Measurements from ENCODE around the gene SMAD5.
A peak's percentile ranks its signal among the peaks of the same experiment; 100 is the strongest.

SMAD5 gene

DNA sequence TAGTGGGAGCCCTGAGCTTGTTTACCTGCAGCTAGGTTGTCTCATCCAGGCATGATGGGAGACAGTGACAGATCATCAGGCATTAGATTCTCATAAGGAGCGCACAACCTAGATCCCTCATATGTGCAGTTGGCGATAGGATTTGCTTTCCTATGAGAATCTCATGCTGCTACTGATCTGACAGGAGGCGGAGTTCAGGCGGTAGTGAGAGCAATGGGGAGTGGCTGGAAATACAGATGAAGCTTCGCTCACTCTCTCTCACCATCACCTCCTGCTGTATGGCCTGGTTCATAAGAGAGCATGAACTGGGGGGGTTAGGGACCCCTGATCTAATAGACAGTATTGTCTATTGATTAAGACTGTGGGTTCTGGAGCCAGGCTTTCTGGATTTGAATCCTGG is 24.9 kb downstream of the SMAD5 start:
- no peak for DNase-seq

DNA sequence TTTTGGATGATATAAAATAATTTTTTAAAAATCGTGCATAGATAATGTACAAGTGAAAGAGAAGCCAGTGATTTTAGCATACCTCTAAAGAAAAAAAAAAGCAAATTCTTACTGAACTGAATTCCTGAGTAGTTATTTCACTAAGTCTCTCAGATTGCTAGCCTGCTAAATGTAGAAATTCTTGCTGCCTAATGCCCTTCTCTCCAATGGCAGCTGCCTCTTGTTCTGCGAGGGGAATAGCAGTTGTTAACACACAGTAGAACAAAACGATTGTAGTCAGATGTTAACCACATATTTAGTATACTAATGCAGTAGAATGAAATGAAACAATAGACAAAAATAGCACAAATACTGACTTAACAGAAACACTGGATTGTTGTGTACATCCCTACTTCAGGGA is 26.8 kb downstream of the SMAD5 start:
- no peak for DNase-seq

DNA sequence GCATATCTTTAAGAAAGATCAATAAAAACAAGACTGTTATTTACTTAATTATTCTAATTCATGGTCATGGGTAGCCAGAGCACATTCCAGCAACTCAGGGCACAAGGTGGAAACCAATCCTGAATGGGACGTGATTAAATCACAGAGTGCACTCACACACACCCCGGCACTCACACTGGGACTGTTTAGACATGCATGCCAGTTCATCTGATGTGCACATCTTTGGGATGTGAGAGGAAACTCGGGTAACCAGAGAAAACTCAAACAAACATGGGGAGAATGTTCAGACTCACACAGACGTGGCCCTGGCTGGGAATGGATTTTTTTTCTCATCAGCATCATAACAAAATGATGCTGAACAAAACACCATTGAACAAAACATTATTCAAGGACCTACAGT is 29.4 kb downstream of the SMAD5 start:
- no peak for DNase-seq

DNA sequence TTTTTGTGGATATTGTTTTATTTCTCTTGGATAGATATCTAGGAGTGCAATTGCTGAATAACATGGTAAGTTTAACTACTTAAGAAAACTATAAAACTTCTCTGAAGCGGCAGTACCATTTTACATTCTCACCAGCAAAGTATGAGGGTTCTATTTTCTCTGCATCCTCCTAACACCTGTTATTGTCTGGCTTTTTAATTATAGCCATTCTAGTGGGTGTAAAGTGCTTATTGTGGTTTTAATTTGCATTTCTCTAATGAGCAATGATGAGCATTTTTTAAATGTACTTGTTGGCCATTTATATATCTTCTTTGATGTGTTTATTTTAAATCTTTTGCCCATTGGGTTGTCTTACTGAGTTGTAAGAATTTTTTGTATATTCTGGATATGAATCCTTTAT is 31.6 kb downstream of the SMAD5 start:
- no peak for DNase-seq

DNA sequence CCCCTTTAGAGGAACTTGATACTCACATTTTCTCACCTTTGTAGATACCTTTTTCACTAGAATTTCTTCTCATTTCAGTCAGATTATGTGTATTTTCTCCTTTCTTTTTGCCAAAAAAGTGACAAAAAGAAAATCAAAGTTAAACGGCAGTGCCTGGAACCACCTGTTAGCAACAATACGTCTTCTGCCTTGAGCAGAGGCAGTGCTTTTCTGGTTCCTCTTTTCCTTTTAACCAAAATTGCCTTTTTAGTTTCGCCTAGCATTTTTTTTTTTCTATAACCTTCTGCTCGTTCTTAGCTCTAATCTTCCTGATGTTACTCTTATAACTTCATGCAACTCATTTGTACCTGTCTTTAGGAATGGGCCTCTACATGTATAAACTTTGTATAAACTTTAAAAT is 34.3 kb downstream of the SMAD5 start:
- no peak for DNase-seq

DNA sequence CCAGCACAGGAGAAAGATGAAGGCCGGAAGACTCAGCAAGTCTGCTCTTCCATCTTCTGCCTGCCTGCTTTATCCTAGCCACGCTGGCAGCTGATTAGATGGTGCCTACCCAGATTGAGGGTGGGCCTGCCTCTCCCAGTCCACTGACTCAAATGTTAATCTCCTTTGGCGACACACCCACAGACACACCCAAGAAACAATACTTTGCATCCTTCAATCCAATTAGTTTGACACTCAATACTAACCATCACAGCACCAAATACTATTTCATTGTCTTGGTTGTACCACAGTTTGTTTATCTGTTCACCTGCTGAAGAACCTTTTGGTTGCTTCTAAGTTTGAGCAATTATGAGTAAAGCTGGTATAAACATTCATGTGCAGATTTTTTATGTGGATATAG is 36.6 kb downstream of the SMAD5 start:
- no peak for DNase-seq

DNA sequence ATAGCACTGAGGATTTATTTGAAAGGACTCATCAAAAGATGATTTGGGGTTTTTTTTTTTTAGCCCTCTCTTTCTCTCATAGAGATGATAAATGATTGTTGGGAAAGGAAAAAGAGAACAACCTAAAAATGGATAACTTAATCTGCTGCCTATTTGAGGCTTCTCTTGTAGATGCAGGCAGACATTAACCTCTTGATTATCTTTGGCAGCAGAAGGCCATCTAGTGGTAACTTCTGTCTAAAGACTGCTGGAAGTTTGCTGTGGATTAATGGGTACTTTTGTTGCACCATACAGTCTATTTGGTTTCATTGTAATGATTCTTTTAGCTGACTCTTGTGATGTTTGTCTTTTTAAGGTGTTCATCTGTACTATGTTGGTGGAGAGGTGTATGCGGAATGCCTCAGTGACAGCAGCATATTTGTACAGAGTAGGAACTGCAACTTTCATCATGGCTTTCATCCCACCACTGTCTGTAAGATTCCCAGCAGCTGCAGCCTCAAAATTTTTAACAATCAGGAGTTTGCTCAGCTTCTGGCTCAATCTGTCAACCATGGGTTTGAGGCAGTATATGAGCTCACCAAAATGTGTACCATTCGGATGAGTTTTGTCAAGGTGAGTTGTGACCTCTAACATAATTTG is 41.5 kb downstream of the SMAD5 start:
- DNase-seq, result peak; percentile 42

DNA sequence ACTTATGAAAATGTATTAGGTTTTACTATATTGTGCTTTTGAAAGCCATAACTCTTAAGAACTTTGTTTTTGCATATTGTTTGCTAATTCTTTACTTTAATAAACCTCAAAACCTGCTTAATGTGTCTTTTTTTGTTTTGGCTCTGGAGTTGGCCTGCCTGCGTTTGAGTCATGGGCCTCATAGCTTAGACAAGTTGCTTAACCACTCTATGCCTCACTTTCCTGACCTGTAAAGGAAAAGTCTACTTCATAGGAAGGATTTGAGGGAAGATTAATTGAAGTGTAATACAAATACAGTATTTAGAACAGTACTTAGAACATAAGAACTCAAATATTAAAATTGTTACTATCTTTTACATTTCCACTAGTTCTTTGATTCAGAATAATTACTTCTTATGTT is 50.0 kb downstream of the SMAD5 start:
- DNase-seq, result no peak

DNA sequence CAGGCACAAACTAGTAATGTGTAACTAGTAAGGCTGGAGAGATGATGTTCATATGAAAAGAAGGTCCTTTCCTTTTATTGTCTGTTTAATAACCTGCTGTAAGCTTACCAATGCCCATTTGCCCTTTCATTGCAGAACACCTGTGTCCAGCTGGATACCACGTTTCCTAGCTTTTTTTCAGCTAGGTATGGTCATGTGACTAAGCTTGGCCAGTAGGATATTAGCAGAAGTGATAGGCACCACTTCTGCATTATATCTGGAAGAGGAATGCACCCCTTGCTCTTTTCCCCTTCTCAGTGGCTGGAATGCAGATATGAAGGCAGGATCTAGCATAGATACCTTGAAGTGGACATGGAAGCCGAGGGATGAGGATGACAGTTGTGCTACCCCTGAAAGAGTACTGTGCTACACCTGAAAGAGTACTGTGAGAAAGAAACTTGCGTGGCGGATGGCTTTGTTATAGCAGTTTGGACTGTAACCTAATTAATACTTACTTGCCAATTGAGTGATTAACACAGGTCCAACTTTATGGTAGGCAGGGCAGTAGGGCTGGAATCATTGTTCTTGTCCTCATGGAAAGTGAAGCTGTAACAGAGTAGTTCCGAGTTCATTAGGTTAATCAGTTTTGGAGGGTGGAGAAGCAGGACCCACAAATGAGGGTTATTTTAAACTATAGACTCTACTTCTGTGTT is 53.5 kb downstream of the SMAD5 start:
- DNase-seq, result no peak

DNA sequence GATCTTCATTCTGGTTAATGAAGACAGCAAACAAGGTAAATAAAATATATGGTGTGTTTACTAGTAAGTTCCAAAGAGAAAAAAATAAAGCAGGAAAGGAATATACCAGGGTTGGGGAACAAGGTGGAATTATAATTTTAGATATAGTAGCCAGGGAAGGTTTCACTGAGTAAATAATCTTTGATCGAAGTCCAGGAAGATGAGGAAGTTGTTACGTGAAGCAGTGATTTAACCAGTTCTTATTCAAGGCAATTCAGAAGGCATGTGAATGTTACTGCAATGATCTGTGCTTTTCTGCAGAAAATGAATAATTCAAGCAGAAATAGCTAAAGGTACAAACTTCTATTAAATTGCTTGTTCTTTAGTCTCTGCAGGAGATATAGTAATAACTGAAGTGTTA is 54.2 kb downstream of the SMAD5 start:
- DNase-seq, result no peak

DNA sequence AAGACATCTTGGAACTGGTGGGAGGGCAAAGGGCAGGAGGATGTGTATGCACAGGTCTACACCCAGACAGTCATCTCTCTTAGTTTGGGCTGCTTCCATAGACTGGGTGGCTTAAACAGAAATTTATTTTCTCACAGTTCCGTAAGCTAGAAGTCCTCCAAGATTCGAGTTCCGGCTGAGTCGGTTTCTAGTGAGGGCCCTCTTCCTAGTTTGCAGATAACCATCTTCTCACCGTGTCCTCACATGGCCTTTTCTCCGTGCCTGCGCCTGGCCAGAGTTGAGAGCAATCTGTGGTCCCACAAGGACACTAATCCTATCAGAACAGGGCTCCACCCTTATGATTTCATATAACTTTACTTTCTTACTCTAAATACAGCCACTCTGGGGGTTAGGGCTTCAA is 56.2 kb downstream of the SMAD5 start:
- DNase-seq, result no peak

DNA sequence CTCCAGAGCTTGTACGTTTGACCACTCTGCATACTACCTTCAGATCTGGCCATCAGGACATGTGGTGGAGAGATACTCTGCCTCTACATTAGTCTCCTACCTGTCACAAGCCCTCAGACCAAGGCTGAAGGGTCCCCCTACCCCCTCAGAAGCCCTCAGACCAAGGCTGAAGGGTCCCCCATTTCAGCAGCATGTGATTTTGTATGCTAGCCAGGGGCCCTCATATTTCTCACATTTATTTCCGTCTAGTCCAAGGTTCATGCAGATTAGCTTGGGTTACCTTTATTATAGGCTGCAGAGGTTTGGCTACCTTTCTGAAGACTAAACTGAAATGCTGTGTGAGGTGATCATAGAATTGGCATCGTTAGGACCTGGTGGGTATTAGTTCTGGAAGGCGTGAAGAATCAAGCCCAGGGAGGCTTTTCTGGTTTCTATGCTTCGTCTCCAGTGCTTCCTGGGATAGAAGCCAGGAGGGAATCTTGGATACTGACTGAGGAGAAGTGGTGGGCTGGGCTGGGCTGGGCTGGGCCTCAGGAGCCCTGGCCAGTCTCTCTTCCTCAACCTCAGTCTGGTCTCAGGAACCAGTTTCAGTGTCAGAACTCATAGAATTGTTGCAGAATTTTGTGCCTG is 57.6 kb downstream of the SMAD5 start:
- DNase-seq, result no peak

DNA sequence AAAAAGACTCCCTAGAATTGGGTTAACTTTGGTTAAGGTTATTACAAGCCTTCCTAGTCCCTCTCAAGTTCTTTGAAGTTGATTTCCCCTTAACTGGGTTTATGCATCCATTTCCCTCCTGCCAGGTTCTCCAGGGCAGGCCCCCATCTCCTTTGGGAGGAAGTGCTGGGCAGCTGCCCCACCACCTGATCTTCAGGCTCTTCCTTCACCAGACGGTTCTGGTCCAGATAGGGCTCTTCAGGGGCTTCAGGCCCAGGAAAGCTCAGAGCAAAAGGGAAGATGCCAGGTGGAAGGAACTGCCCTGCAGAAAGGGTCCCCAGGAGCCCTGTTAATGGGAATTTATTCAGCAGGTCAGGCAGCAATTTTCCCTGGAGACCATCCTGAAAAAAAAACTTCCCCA is 58.3 kb downstream of the SMAD5 start:
- no peak for DNase-seq

DNA sequence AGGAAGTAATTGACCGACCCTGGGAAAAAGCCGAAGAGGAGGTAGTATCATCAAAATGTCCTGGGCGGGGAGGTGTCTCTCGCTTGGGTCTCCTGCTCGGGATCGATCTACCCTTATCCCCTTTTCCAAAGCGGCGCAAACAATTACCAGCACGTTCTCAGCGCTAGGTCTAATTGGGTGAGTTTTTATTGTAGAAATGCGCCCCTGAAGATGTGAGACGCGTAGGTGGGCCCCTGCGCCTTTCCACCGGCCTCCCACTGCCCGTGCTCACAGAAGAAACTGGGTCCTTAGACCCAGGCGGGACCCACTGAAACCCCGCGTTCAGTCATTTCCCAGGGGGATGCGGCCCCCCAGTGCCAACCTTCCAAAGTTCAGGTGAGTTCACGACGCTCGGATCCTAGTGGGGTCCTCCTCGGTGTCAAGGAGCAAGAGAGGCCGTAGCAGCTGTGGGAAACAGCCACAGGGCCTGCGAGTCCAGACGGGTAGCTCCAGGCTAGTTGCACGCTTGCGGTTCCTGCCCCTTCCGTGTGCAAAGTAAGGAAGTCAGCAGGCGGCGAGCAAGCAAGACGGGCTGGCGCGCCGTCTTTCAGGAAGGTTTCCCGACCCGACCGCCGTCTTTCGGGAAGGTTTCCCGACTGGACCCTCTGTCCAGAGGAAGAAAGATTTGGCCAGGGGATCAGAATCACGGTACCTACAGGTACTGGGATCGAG is 58.8 kb downstream of the SMAD5 start:
- no peak for DNase-seq

DNA sequence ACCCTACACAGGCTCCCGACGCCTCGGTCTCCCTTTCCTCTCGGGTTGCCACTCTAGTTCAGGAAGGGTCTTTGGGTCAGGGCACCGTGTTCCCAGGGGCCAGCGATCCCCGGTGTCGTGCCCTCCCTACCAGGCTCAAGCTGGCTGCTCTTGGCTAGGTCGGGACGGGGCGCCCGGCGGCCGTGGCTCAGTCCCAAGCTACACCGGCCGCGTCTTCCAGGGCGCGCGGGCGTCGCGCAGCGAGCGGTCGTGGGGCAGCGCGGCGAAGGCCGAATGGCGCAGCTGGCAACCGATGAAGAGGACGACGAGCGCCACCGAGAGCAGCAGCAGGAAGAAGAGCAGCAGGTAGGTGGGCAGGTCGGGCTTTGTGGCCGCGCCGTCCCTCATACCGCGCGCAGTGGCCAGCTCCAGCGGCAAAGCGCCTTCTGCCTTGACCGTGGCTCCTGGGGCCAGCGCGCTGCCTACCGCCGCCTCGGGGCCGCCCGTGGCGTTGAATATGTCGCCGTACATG is 59.4 kb downstream of the SMAD5 start:
- DNase-seq, result no peak

DNA sequence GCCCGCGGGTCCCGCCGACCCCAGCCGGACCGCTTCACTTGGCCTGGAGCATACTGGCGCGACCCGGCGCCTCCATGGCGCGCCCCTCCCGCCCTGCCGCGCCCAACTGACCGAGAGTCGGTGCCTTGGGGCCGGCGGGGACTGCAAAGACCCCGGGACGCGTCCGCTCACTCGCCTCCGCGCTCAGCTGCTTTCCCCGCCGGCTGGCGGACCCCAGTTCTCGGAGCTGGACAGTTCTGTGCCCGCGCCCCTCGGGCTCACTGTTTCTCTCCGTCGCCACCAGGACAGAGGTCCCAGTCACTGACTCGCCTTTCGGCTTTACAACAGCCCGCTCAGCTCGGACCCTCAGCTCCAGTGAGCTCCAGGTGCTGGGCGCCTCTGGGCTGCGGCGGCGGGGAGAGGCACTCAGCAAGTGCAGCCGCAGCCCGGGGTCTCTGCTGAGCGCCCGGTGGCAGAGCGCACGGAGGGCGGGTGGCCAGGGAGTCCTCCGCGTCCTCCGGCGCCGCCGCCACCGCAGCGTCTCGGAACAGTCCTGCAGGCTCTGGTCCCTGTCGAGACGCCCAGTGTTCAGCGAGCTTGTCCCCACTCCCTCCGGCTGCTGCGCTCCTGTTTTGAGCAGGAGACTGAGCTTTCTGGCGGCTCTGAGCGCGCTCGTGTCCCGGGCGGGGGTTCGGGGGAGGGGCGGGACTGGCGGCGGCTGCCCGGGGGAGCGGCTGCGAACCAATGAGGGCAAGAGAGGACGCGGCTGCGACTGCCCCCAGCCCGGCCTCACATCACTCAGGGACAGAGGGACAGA is 60.1 kb downstream of the SMAD5 start, which contains the start of gene SMIM32:
TSS of gene SMIM32 (minus strand) at position 637 of the 796 bp plus-strand sequence. CDS start 638 bp downstream, outside the sequence.
- peak; percentile 43 for DNase-seq

DNA sequence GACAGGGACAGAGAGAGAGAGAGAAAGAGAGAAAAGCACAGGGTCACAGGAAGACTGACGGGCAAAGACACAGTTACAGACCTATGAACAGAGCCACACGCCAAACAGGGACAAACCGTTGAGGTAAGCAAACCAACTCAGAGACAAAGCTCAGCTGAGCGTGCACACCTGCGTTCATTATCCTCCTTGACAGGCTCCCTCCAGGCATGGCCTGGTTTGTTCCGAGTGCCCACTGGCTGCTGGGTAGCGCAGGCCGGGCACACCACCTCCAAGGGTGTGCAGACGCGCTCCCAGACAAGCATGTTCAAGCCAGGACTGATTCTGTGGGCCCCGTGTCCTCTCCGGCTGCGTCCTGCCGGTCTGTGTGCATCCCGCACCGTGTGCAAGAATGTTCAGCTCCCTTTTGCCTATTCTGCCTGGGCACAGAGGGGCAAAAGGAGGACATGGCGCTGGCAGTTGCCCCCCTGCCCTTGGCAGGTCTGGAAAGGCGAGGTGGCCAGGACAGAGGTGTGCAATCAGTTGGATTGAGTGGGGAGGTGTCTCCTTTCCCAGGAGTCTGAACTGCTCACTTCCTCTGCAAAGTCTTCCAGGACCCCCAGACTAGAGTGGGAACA is 60.8 kb downstream of the SMAD5 start:
- DNase-seq, result no peak

DNA sequence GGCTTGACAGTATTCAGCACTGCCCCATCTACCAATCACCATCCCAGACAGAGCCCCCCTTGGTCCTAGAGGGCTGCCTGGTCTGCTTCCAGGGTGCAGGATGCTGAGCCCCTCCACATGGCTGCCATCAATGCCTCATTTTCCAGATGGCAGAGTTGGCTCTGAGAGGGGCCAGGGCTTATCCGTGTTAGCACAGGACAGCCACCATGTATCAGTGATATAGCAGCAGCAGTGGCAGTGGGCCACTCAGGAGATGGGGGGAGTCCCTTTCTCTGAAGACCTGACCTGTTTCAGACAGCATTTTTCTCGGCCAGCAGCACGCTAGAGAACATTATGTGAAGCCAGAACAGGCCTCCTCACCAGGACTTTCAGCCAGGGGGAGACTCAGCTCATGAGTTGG is 61.9 kb downstream of the SMAD5 start:
- DNase-seq, result no peak

DNA sequence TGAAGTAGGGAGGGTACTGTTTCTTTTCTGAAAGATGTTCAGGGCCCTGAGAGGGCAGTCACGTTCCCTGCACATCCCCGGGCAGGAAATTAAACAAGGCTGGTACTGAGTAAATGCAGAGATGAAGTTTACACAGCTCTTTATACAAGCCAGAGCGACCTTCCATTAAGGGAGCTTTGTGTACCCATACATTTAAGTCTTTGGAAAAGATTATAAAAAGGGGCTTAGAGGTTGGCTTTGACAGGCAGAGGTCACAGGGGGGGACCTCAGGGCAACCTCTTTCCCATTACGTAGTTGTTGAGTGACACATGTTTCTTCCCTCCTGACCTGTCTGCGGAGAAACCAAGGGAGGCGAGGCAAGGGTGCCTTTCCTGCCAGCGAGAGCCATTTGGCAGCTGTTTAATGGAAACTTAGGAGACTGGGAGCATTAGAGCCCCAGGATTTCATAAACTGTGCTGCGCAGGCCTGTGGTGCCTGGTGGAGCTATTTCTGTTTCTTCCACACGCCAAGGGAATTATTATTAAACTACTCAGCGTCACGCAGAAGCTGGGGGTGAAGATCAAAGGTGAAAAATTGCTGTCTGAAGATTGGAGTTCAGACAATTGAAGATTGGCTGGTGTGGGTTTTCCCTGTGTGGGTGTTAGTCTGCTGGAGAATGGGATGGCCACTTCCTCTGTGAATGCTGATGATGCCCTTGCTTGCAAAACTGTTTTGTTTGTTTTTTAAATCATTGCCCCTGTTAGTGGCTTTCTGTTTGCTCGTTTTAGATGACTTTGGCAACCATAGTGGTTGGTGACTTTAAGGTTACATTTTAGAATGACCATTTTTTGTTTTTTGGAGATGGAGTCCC is 63.6 kb downstream of the SMAD5 start:
- DNase-seq, result no peak

DNA sequence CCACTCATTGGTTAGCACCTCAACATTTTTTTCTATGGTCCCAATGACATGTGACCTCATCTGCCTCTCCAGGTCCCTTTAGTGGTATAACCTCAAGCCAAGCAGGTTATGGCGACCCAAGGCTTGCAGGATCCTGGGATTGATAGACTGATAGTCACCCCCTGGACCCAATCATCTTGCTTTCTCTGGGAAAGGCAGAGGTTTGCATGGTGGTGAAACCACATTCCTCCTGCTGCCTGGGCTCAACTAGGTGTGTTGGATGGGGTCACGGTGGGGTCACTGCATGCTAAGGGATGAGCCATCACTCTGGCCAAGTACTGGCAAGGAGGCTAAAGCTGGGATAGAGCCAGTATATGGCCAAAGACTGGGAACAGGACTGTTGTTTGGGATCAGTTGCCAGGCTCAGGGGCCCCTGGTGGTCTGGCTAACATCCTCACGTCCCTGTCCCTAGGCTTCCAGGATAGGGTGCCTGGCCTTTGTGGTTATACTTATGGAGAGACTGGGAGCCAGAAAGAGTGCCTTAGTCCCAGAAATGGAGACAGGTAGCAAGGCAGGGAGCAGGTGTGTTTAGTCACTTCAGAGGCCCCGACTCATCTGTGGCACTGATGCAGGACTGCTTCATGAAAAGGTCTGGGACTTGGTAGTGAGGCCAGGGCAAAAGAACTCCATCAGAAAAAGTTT is 65.0 kb downstream of the SMAD5 start:
- no peak for DNase-seq

DNA sequence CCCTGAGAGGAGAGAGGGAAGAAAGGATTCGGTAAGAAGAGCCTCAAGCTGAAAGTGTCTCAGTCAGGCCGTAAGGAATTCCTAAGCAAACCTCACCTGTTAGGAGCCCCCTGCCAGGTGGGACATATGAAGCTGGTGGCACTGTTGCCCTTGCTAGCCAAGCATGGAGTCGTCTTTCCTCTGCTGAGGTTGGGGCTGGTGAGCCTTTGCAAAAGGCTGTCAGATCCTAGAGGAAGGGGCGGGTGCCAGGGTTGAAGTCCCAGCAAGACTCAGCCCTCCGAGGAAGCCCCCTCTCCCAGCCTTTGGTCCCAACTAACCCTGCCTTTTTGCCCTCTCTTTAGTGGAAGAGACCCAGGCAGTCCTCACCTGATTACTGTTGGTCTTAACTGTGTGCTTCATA is 65.8 kb downstream of the SMAD5 start:
- no peak for DNase-seq
